Liver (tissue), 3 donors: ENCODE results near the gene MTMR10.

Source experiments
- CTCF ChIP-seq: fragments of 150-350 bp; IDR thresholded peaks from 2 replicates; pipeline ENCODE4 v1.5.1; 2017; ENCODE audit warnings: improper control_type of control experiment, low read depth, low read length; ENCODE audit not compliant: missing input control
- SP1 ChIP-seq: IDR thresholded peaks from 2 replicates; pipeline ENCODE4 v1.6.1; 2018; ENCODE audit warnings: antibody characterized with exemption, mild to moderate bottlenecking
- YY1 ChIP-seq: IDR thresholded peaks from 2 replicates; pipeline ENCODE4 v1.6.1; 2016; ENCODE audit warnings: antibody characterized with exemption, mild to moderate bottlenecking
- donor health status: healthy.
- donor health status: healthy.

- TF ChIP-seq SP1 (no peak), CTCF (no peak), YY1 (no peak)
These were observed 95.8 kb downstream of the MTMR10 start for GRCh38 chr15:30895461-30896210.
